CD4-positive, CD25-positive, alpha-beta regulatory T cell (primary cell): Measurements from ENCODE around the gene ANKRD34A. TPM values are rescaled to one million over a fixed set of nuclear protein-coding genes. Genes with fewer than 3 reads are reported as not detected.

ENCODE experiments used
- ATAC-seq, 2 donors: fragments of 150-1000 bp; cut with Tn5 transposase; one replicate each; pipeline ENCODE4 v1.10.0; 2021; ENCODE audit warnings: low read depth in 2 of 2, moderate number of reproducible peaks in 2 of 2, moderate library complexity in 1 of 2
- DNase-seq, 3 donors: peaks; one replicate each; pipeline versions ENCODE4 v3.0.0 to v3.0.0-alpha.2; 2012 to 2022; ENCODE audit warnings: mixed read lengths in 1 of 3
- H3K27ac ChIP-seq: one replicate; pipeline ENCODE4 v1.7.0; 2013; ENCODE audit warnings: mild to moderate bottlenecking, low read length; ENCODE audit not compliant: insufficient read depth, poor library complexity, severe bottlenecking
- H3K27me3 ChIP-seq: one replicate; pipeline ENCODE4 v1.7.0; 2013; ENCODE audit warnings: low read length; ENCODE audit not compliant: control insufficient read depth, insufficient read depth
- H3K36me3 ChIP-seq: one replicate; pipeline ENCODE4 v1.7.0; 2013; ENCODE audit warnings: mild to moderate bottlenecking, low read length, moderate library complexity; ENCODE audit not compliant: control insufficient read depth, insufficient read depth
- H3K4me1 ChIP-seq: 2 replicates; pipeline ENCODE4 v1.7.0; 2013; ENCODE audit warnings: mild to moderate bottlenecking, low read length; ENCODE audit not compliant: insufficient read depth, control insufficient read depth, poor library complexity, severe bottlenecking
- H3K4me3 ChIP-seq: one replicate; pipeline ENCODE4 v1.7.0; 2013; ENCODE audit warnings: low read depth, mild to moderate bottlenecking, low read length, moderate library complexity
- H3K9me3 ChIP-seq, 2 experiments: 1 replicate in 1 of 2; 2 replicates in 1 of 2; pipeline ENCODE4 v1.7.0; 2013; ENCODE audit warnings: low read length in 2 of 2, mild to moderate bottlenecking in 1 of 2, moderate library complexity in 1 of 2; ENCODE audit not compliant: control insufficient read depth in 2 of 2
- H3K27ac Mint-ChIP-seq, 3 donors: one replicate each; pipeline ENCODE4 v1.8.0; 2020 to 2022; ENCODE audit warnings: mild to moderate bottlenecking in 3 of 3, mixed read lengths in 3 of 3, moderate library complexity in 2 of 3
- H3K27me3 Mint-ChIP-seq: one replicate; pipeline ENCODE4 v1.8.0; 2022; ENCODE audit warnings: mild to moderate bottlenecking, mixed read lengths
- H3K36me3 Mint-ChIP-seq: one replicate; pipeline ENCODE4 v1.8.0; 2020; ENCODE audit warnings: mixed read lengths
- H3K4me1 Mint-ChIP-seq, 4 donors: one replicate each; pipeline ENCODE4 v1.8.0; 2020 to 2022; ENCODE audit warnings: mixed read lengths in 4 of 4, mild to moderate bottlenecking in 1 of 4
- H3K4me3 Mint-ChIP-seq, 4 donors: one replicate each; pipeline ENCODE4 v1.8.0; 2020 to 2022; ENCODE audit warnings: mild to moderate bottlenecking in 4 of 4, mixed read lengths in 4 of 4, moderate library complexity in 3 of 4
- H3K9me3 Mint-ChIP-seq, 7 donors: one replicate each; pipeline ENCODE4 v1.8.0; 2020 to 2022; ENCODE audit warnings: mixed read lengths in 7 of 7, mild to moderate bottlenecking in 3 of 7, moderate library complexity in 2 of 7
- polyA plus RNA-seq, 4 donors: library from polyadenylated mRNA; unstranded; fragments of 300-500 nt; fragmentation: Illumina TruSeq; gene quantifications; one replicate each; pipeline ENCODE4 v1.2.3, GENCODE V29; 2021
- total RNA-seq: library from RNA; stranded (reverse); gene quantifications from one replicate; pipeline ENCODE4 v1.2.3, GENCODE V29; 2022

ANKRD34A gene
- total and polyA plus RNA-seq, 5 donors from 2014 or later, result 0.07 to 1.6 (median 0.35) TPM

DNA sequence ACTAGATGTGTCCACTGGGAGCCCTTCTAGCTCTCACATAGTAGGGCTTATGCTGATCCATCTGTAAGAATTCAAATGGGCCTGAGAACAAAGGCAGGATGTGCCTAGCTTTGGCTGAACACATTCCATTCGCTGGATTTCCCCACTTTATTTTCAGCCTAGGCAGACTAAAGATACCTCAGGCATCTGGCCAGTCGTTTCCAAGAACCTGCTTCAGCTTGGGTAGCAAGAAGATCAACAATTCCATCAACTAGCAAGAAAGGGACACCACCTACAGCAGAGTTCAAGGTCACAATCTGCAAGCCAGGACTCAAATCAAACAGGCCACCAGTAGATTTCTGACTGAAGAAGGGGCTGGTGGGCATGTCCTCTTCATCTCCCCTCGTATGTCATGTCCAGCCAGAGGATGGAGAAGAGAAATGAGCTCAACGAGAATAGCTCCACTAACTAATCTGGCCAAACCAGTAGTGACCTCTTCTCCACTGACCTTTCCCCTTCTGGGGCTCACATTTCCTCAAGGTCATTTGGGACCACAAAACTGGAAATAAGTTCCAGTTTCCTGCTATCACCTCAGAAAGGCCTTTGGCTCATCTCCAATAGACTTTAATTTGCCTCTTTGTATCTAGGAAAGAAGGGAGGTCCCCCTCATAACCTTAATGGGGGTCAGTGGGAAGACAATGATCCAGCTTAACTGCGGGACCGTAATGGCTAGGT lies 17.8 kb upstream of the ANKRD34A start:
- no peak for DNase-seq
- Histone ChIP-seq H3K4me3 (peak overlapping the region; percentile 42), H3K27ac (peak overlapping the region; percentile 95), H3K27me3 (no peaks in the 10 kb centered on the region), H3K36me3 (no peaks in the 10 kb centered on the region), H3K4me1 (peaks cover 90% of the 10 kb centered on the region), H3K9me3 (no peaks in the 10 kb centered on the region)
- peak overlapping the region; percentile 12 to 58 (median 47) for H3K4me3 Mint-ChIP-seq
- no peaks in the 10 kb centered on the region for H3K27me3 Mint-ChIP-seq
- peaks cover 5% of the 10 kb centered on the region for H3K36me3 Mint-ChIP-seq
- peak overlapping the region in 1 of 3 donors; percentile 71 for H3K27ac Mint-ChIP-seq
- H3K4me1 Mint-ChIP-seq, result peaks cover 16 to 45% (median 28%) of the 10 kb centered on the region in 4 donors
- H3K9me3 Mint-ChIP-seq, result no peaks in the 10 kb centered on the region
- no peak for ATAC-seq

DNA sequence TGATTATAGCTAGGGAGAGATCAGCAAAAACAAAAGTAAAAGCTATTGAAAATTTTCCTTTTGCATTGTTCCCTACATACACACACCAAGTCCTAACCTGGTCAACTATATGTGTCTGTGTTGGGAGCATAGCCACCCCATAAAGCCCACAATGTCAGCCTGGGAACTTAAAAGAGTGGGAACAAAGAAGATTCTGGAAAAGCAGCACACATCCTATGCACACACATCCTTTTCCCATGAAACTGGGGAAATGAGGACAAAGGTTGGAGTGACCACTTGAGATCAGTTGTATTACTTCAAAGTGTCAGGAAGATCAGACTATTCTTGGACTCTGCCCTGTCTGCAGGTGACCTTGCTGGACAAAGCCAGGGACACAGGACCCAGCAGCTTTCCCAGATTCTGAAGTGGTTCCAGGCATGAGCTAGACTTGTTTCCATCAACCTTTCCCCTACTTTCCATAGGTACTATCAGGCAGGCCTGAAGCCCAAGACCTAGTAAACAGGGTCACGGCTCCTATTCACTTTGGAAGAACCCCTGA lies 16.2 kb upstream of the ANKRD34A start:
- Histone ChIP-seq H3K36me3 (no peaks in the 10 kb centered on the region), H3K4me1 (peaks cover 86% of the 10 kb centered on the region), H3K27ac (peak overlapping the region; percentile 95), H3K9me3 (no peaks in the 10 kb centered on the region), H3K27me3 (no peaks in the 10 kb centered on the region), H3K4me3 (peak overlapping the region; percentile 77)
- no peak for DNase-seq
- H3K36me3 Mint-ChIP-seq, result peaks cover 5% of the 10 kb centered on the region
- no peak for ATAC-seq
- no peaks in the 10 kb centered on the region for H3K27me3 Mint-ChIP-seq
- no peaks in the 10 kb centered on the region for H3K9me3 Mint-ChIP-seq
- no peak overlapping the region for H3K27ac Mint-ChIP-seq
- H3K4me3 Mint-ChIP-seq, result peak overlapping the region in 1 of 4 donors; percentile 12
- peaks cover 15 to 39% (median 19%) of the 10 kb centered on the region in 4 donors for H3K4me1 Mint-ChIP-seq

- no peak overlapping the region for H3K27ac Mint-ChIP-seq
- H3K27me3 ChIP-seq, result no peaks in the 10 kb centered on the region
- DNase-seq (peak in 2 of 3 donors; percentile 45 to 71), ATAC-seq (peak; percentile 11 to 20)
- peaks cover 14 to 37% (median 19%) of the 10 kb centered on the region in 4 donors for H3K4me1 Mint-ChIP-seq
- no peaks in the 10 kb centered on the region for H3K9me3 Mint-ChIP-seq
- no peak overlapping the region for H3K4me3 Mint-ChIP-seq
- H3K36me3 ChIP-seq, result no peaks in the 10 kb centered on the region
- H3K4me3 ChIP-seq, result peak overlapping the region; percentile 77
- peak overlapping the region; percentile 95 for H3K27ac ChIP-seq
- peaks cover 79% of the 10 kb centered on the region for H3K4me1 ChIP-seq
- H3K27me3 Mint-ChIP-seq, result no peaks in the 10 kb centered on the region
- no peaks in the 10 kb centered on the region for H3K9me3 ChIP-seq
- peaks cover 10% of the 10 kb centered on the region for H3K36me3 Mint-ChIP-seq
Observed at GRCh38 chr1:145979746-145980456, 15.5 kb upstream of the ANKRD34A start.

DNA sequence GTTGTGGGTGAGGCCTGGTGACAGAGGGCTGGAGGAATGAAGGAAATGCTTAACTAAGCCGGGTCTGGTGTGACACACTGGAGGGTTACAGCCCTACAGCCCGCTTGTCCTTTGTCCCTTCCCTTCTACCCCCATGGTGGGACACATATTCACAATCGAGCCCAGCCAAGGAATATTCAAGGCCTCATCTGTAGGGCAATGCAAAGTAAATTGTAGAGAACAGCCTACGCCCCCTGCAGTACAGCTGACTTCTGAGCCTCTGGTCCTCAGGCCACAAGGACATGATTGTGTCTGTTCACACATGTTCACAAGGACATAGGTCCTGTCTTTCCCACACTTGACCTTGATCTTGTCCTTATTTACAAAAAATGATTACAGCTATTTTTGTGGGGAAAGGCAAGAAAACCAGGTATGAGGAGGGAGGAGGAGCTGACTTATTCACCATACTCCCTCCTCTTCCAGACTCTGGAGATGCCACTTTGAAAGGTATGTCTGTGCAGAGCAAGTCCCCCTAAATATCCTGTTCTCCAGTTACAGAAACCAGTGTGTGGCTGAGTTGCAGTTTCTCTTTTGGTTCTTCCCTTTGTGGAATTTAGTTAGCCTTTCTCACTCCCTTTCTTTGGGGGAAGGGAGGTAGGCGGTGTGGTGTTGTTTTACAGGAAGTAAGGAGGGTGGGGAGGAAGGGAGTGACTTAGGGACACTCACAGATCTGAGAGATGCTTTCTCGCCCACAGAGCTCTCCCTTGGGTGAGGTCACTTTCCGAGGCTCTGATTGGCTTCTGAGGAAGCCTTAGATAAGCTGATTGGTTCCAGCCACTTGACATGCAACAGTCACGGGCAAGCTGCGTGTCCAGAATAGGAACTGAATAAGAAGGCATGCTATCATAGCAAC lies 14.7 kb upstream of the ANKRD34A start:
- peak overlapping the region; percentile 77 for H3K4me3 ChIP-seq
- Mint-ChIP-seq H3K27ac (no peak overlapping the region), H3K4me3 (no peak overlapping the region), H3K9me3 (no peaks in the 10 kb centered on the region), H3K4me1 (peaks cover 13 to 34% (median 17%) of the 10 kb centered on the region in 4 donors), H3K27me3 (no peaks in the 10 kb centered on the region), H3K36me3 (peaks cover 11% of the 10 kb centered on the region)
- peak overlapping the region; percentile 95 for H3K27ac ChIP-seq
- no peaks in the 10 kb centered on the region for H3K27me3 ChIP-seq
- DNase-seq, result peak; percentile 73 to 98 (median 82)
- no peaks in the 10 kb centered on the region for H3K9me3 ChIP-seq
- H3K4me1 ChIP-seq, result peaks cover 71% of the 10 kb centered on the region
- H3K36me3 ChIP-seq, result no peaks in the 10 kb centered on the region
- peak; percentile 81 to 82 for ATAC-seq

DNA sequence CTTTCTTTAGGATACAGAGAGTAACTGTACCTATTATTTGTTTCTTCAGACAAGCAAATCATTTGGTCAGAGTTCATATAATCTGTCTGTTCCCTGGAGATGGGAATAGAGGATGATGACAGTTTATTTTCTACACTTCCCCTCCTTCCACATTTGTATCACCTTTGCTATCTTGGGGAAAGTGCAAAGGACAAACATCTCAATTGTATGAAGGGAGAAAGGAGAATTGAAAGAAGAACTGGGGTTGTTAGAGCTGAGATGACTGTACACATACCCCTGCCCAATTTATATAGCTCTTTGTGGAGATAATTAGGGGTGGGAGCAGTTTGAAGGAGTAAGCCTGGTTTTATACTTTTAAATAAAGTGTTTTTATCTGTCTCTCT lies 14.1 kb upstream of the ANKRD34A start:
- Histone ChIP-seq H3K27me3 (no peaks in the 10 kb centered on the region), H3K27ac (peak overlapping the region; percentile 95), H3K9me3 (no peaks in the 10 kb centered on the region), H3K4me3 (peak overlapping the region; percentile 77), H3K4me1 (peaks cover 65% of the 10 kb centered on the region), H3K36me3 (no peaks in the 10 kb centered on the region)
- DNase-seq, result no peak
- ATAC-seq, result no peak
- no peaks in the 10 kb centered on the region for H3K9me3 Mint-ChIP-seq
- no peak overlapping the region for H3K4me3 Mint-ChIP-seq
- H3K27me3 Mint-ChIP-seq, result no peaks in the 10 kb centered on the region
- peaks cover 11% of the 10 kb centered on the region for H3K36me3 Mint-ChIP-seq
- no peak overlapping the region for H3K27ac Mint-ChIP-seq
- H3K4me1 Mint-ChIP-seq, result peaks cover 10 to 31% (median 13%) of the 10 kb centered on the region in 4 donors

GRCh38 chr1:145977486-145978470 lies 13.4 kb upstream of the ANKRD34A start:
- DNase-seq (peak; percentile 66 to 89 (median 80)), ATAC-seq (peak; percentile 49 to 55)
- Histone ChIP-seq H3K4me1 (peaks cover 58% of the 10 kb centered on the region), H3K4me3 (peak overlapping the region; percentile 77), H3K36me3 (no peaks in the 10 kb centered on the region), H3K9me3 (no peaks in the 10 kb centered on the region), H3K27ac (peak overlapping the region; percentile 95), H3K27me3 (no peaks in the 10 kb centered on the region)
- H3K4me3 Mint-ChIP-seq, result no peak overlapping the region
- no peak overlapping the region for H3K27ac Mint-ChIP-seq
- peaks cover 9 to 24% (median 17%) of the 10 kb centered on the region in 4 donors for H3K4me1 Mint-ChIP-seq
- H3K36me3 Mint-ChIP-seq, result peaks cover 11% of the 10 kb centered on the region
- H3K27me3 Mint-ChIP-seq, result no peaks in the 10 kb centered on the region
- no peaks in the 10 kb centered on the region for H3K9me3 Mint-ChIP-seq
